Prostate gland (tissue), 2 donors: ENCODE results near the gene SLC5A9.

Source experiments
- CTCF ChIP-seq, 4 experiments: fragments of 200-600 bp in 2 of 4; fragments of 450-650 bp in 2 of 4; sonication (generic) in 2 of 4; IDR thresholded peaks; 1 replicate in 3 of 4; 2 replicates in 1 of 4; pipeline ENCODE4 v1.5.1; 2016 to 2019; ENCODE audit warnings: antibody characterized with exemption in 4 of 4, mild to moderate bottlenecking in 2 of 4, moderate library complexity in 2 of 4
- POLR2A ChIP-seq: fragments of 450-650 bp; IDR thresholded peaks from one replicate; pipeline ENCODE4 v1.6.1; 2016; ENCODE audit warnings: antibody characterized with exemption, mild to moderate bottlenecking
- POLR2AphosphoS5 ChIP-seq: sonication (generic); formaldehyde crosslinking; IDR thresholded peaks from one replicate; pipeline ENCODE4 v1.6.1; 2017; ENCODE audit warnings: antibody characterized with exemption

GRCh38 chr1:48227165-48228013 lies 4.9 kb downstream of the SLC5A9 start:
- no peak for TF ChIP-seq CTCF (IDR thresholded peaks at IDR 0.05)
- TF ChIP-seq POLR2AphosphoS5: no peak
- TF ChIP-seq POLR2A: no peak
